Nephron progenitor cell (in vitro differentiated cells): ENCODE results near the gene SRI.

ENCODE experiments used
- DNase-seq: peaks from one replicate; pipeline ENCODE4 v3.0.0; 2021
- H3K27ac Mint-ChIP-seq: 2 replicates; pipeline ENCODE4 v1.8.0; 2021; ENCODE audit warnings: mild to moderate bottlenecking, moderate library complexity, mixed read lengths
- H3K27me3 Mint-ChIP-seq: 2 replicates; pipeline ENCODE4 v1.8.0; 2021; ENCODE audit warnings: mild to moderate bottlenecking, low read depth, mixed read lengths; ENCODE audit not compliant: poor library complexity
- H3K36me3 Mint-ChIP-seq: 2 replicates; pipeline ENCODE4 v1.8.0; 2021; ENCODE audit warnings: low read depth, mixed read lengths
- H3K4me1 Mint-ChIP-seq: 2 replicates; pipeline ENCODE4 v1.8.0; 2021; ENCODE audit warnings: mixed read lengths
- H3K4me3 Mint-ChIP-seq: 2 replicates; pipeline ENCODE4 v1.8.0; 2021; ENCODE audit warnings: mild to moderate bottlenecking, moderate library complexity, mixed read lengths
- H3K9me3 Mint-ChIP-seq: 2 replicates; pipeline ENCODE4 v1.8.0; 2021; ENCODE audit warnings: mild to moderate bottlenecking, moderate library complexity, mixed read lengths
- CTCF ChIP-seq: fragments of 200-600 bp; sonication (generic); IDR thresholded peaks from 2 replicates; pipeline ENCODE4 v1.5.0; 2021; ENCODE audit warnings: antibody characterized with exemption

The SRI gene

GRCh38 chr7:88212918-88213317 lies 6.9 kb downstream of the SRI start:
- Mint-ChIP-seq H3K27me3 (no peaks in the 10 kb centered on the region), H3K4me1 (peaks cover 7% of the 10 kb centered on the region), H3K36me3 (peaks cover 60% of the 10 kb centered on the region), H3K27ac (no peak overlapping the region), H3K4me3 (no peak overlapping the region), H3K9me3 (no peaks in the 10 kb centered on the region)
- TF ChIP-seq CTCF: no peak
- DNase-seq: no peak

- DNase-seq: no peak
- Mint-ChIP-seq H3K36me3 (peaks cover 76% of the 10 kb centered on the region), H3K27me3 (no peaks in the 10 kb centered on the region), H3K4me1 (no peaks in the 10 kb centered on the region), H3K4me3 (no peak overlapping the region), H3K27ac (no peak overlapping the region), H3K9me3 (no peaks in the 10 kb centered on the region)
- TF ChIP-seq CTCF: no peak
Measured at GRCh38 chr7:88208521-88208920, 11.3 kb downstream of the SRI start.

- Mint-ChIP-seq H3K4me3 (no peak overlapping the region), H3K27me3 (no peaks in the 10 kb centered on the region), H3K9me3 (no peaks in the 10 kb centered on the region), H3K4me1 (no peaks in the 10 kb centered on the region), H3K27ac (no peak overlapping the region), H3K36me3 (peaks cover 73% of the 10 kb centered on the region)
- no peak for DNase-seq
- no peak for TF ChIP-seq CTCF
Measured at GRCh38 chr7:88206254-88206653, 13.6 kb downstream of the SRI start.

GRCh38 chr7:88205179-88205578 lies 14.7 kb downstream of the SRI start:
- H3K27me3 Mint-ChIP-seq: no peaks in the 10 kb centered on the region
- no peak for DNase-seq
- H3K27ac Mint-ChIP-seq: no peak overlapping the region
- peaks cover 67% of the 10 kb centered on the region for H3K36me3 Mint-ChIP-seq
- no peaks in the 10 kb centered on the region for H3K9me3 Mint-ChIP-seq
- TF ChIP-seq CTCF: no peak
- H3K4me3 Mint-ChIP-seq: no peak overlapping the region
- no peaks in the 10 kb centered on the region for H3K4me1 Mint-ChIP-seq

GRCh38 chr7:88204525-88205110 lies 15.2 kb downstream of the SRI start:
- H3K4me3 Mint-ChIP-seq: no peak overlapping the region
- H3K27ac Mint-ChIP-seq: no peak overlapping the region
- no peaks in the 10 kb centered on the region for H3K9me3 Mint-ChIP-seq
- no peaks in the 10 kb centered on the region for H3K4me1 Mint-ChIP-seq
- peaks cover 61% of the 10 kb centered on the region for H3K36me3 Mint-ChIP-seq
- TF ChIP-seq CTCF: no peak
- H3K27me3 Mint-ChIP-seq: no peaks in the 10 kb centered on the region
- DNase-seq: no peak

- H3K27ac Mint-ChIP-seq: no peak overlapping the region
- H3K36me3 Mint-ChIP-seq: peaks cover 51% of the 10 kb centered on the region
- no peak for TF ChIP-seq CTCF
- H3K4me3 Mint-ChIP-seq: no peak overlapping the region
- DNase-seq: no peak
- H3K27me3 Mint-ChIP-seq: no peaks in the 10 kb centered on the region
- H3K9me3 Mint-ChIP-seq: no peaks in the 10 kb centered on the region
- H3K4me1 Mint-ChIP-seq: no peaks in the 10 kb centered on the region
Measured at GRCh38 chr7:88203401-88203800, 16.4 kb downstream of the SRI start.
